Measurements from ENCODE around the gene TJP1.

The TJP1 gene

GRCh38 chr15:29677455-29677854, 144.8 kb downstream of the TJP1 start:
- TF ChIP-seq POLR2AphosphoS5 (IDR thresholded peaks at IDR 0.05; ENCODE audit: low read depth, low read length): no peak
- no peak for TF ChIP-seq TAF1 (IDR thresholded peaks at IDR 0.05; ENCODE audit: borderline replicate concordance, insufficient read depth, low read length)
- TF ChIP-seq SIN3A (IDR thresholded peaks at IDR 0.05; ENCODE audit: borderline replicate concordance, insufficient read depth, low read length): no peak
- TF ChIP-seq FOXP2 (optimal IDR thresholded peaks at IDR 0.05; ENCODE audit: borderline replicate concordance, extremely low read depth, extremely low read length, insufficient read depth): no peak
- TF ChIP-seq REST (IDR thresholded peaks at IDR 0.05; ENCODE audit: insufficient read depth in 1 of 2, low read depth in 2 of 2, low read length in 2 of 2): no peak

GRCh38 chr15:29676961-29677402, 145.3 kb downstream of the TJP1 start:
- no peak for TF ChIP-seq SIN3A (IDR thresholded peaks at IDR 0.05; ENCODE audit: borderline replicate concordance, insufficient read depth, low read length)
- no peak for TF ChIP-seq TAF1 (IDR thresholded peaks at IDR 0.05; ENCODE audit: borderline replicate concordance, insufficient read depth, low read length)
- no peak for TF ChIP-seq FOXP2 (optimal IDR thresholded peaks at IDR 0.05; ENCODE audit: borderline replicate concordance, extremely low read depth, extremely low read length, insufficient read depth)
- TF ChIP-seq POLR2AphosphoS5 (IDR thresholded peaks at IDR 0.05; ENCODE audit: low read depth, low read length): no peak
- no peak for TF ChIP-seq REST (IDR thresholded peaks at IDR 0.05; ENCODE audit: insufficient read depth in 1 of 2, low read depth in 2 of 2, low read length in 2 of 2)

GRCh38 chr15:29675791-29676301, 146.4 kb downstream of the TJP1 start:
- TF ChIP-seq FOXP2 (optimal IDR thresholded peaks at IDR 0.05; ENCODE audit: borderline replicate concordance, extremely low read depth, extremely low read length, insufficient read depth) (no peak), REST (IDR thresholded peaks at IDR 0.05; ENCODE audit: insufficient read depth in 1 of 2, low read depth in 2 of 2, low read length in 2 of 2) (no peak), TAF1 (IDR thresholded peaks at IDR 0.05; ENCODE audit: borderline replicate concordance, insufficient read depth, low read length) (no peak), POLR2AphosphoS5 (IDR thresholded peaks at IDR 0.05; ENCODE audit: low read depth, low read length) (no peak), SIN3A (IDR thresholded peaks at IDR 0.05; ENCODE audit: borderline replicate concordance, insufficient read depth, low read length) (no peak)

GRCh38 chr15:29674661-29675533, 147.4 kb downstream of the TJP1 start:
- TF ChIP-seq FOXP2 (optimal IDR thresholded peaks at IDR 0.05; ENCODE audit: borderline replicate concordance, extremely low read depth, extremely low read length, insufficient read depth): no peak
- TF ChIP-seq TAF1 (IDR thresholded peaks at IDR 0.05; ENCODE audit: borderline replicate concordance, insufficient read depth, low read length): no peak
- TF ChIP-seq SIN3A (IDR thresholded peaks at IDR 0.05; ENCODE audit: borderline replicate concordance, insufficient read depth, low read length): no peak
- TF ChIP-seq POLR2AphosphoS5 (IDR thresholded peaks at IDR 0.05; ENCODE audit: low read depth, low read length): no peak
- TF ChIP-seq REST (IDR thresholded peaks at IDR 0.05; ENCODE audit: insufficient read depth in 1 of 2, low read depth in 2 of 2, low read length in 2 of 2): no peak

Measured in PFSK-1 (cell line).